OCI-LY7 (cell line): Measurements from ENCODE around the gene CNGA1. TPM values are rescaled to one million over a fixed set of nuclear protein-coding genes. Genes with fewer than 3 reads are reported as not detected.
A peak's percentile ranks its signal among the peaks of the same experiment; 100 is the strongest.

Experiments used
- BruUV-seq: library from RNA; stranded (reverse); fragments of 400-500 nt; replicated peaks from 2 replicates; lab custom pipeline; 2021; lab: Mats Ljungman, UMichigan
- CTCF ChIA-PET: fragments of 300-600 bp; sonication (Branson Sonifier 250); formaldehyde crosslinking; loops from one replicate; lab custom pipeline; 2022; ENCODE audit warnings: antibody characterized with exemption; ENCODE audit not compliant: unreplicated experiment; lab: Charles Lee
- POLR2A ChIA-PET: fragments of 300-600 bp; sonication (Branson Sonifier 250); formaldehyde crosslinking; loops from one replicate; lab custom pipeline; 2022; ENCODE audit warnings: antibody characterized with exemption; lab: Charles Lee
- DNase-seq: peaks from one replicate; pipeline ENCODE4 v3.0.0-alpha.2; 2015; ENCODE audit warnings: low spot score
- H2AFZ ChIP-seq: fragments of 200-600 bp; sonication (generic), shearing (Covaris generic); 2 replicates; pipeline ENCODE4 v1.6.1; 2014; ENCODE audit warnings: mild to moderate bottlenecking, antibody characterized with exemption, low read length, moderate library complexity
- H3K27ac ChIP-seq: fragments of 200-600 bp; sonication (generic); 2 replicates; pipeline ENCODE4 v1.5.1; 2014; ENCODE audit warnings: mixed run types, low read depth, mild to moderate bottlenecking, moderate library complexity, low read length, inconsistent platforms; ENCODE audit not compliant: poor library complexity, severe bottlenecking
- H3K36me3 ChIP-seq: fragments of 200-600 bp; sonication (generic); 2 replicates; pipeline ENCODE4 v1.6.1; 2014; ENCODE audit warnings: mild to moderate bottlenecking, antibody characterized with exemption, low read length, moderate library complexity, mixed read lengths; ENCODE audit not compliant: insufficient read depth
- H3K4me1 ChIP-seq: fragments of 200-600 bp; sonication (generic); 2 replicates; pipeline ENCODE4 v1.5.1; 2014; ENCODE audit warnings: mild to moderate bottlenecking, low read length; ENCODE audit not compliant: insufficient read depth, poor library complexity, severe bottlenecking
- H3K4me2 ChIP-seq: fragments of 200-600 bp; sonication (generic); 2 replicates; pipeline ENCODE4 v1.6.1; 2014; ENCODE audit warnings: mild to moderate bottlenecking, low read length
- H3K4me3 ChIP-seq: fragments of 200-600 bp; sonication (generic); 2 replicates; pipeline ENCODE4 v1.5.1; 2014; ENCODE audit warnings: mild to moderate bottlenecking, low read depth, low read length; ENCODE audit not compliant: poor library complexity, severe bottlenecking
- H3K79me2 ChIP-seq: fragments of 200-600 bp; sonication (generic); 2 replicates; pipeline ENCODE4 v1.6.1; 2016; ENCODE audit warnings: low read depth, mild to moderate bottlenecking, low read length, moderate library complexity, mixed read lengths; ENCODE audit not compliant: insufficient read depth
- H3K9me2 ChIP-seq: fragments of 200-600 bp; sonication (generic); 2 replicates; pipeline ENCODE4 v1.6.1; 2016; ENCODE audit warnings: mild to moderate bottlenecking, low read length, mixed read lengths; ENCODE audit not compliant: insufficient read depth
- H3K9me3 ChIP-seq: fragments of 200-600 bp; sonication (generic); 2 replicates; pipeline ENCODE4 v1.6.1; 2014; ENCODE audit warnings: mild to moderate bottlenecking, mixed run types, low read length, mixed read lengths
- H4K20me1 ChIP-seq: fragments of 200-600 bp; sonication (generic); 2 replicates; pipeline ENCODE4 v1.6.1; 2014; ENCODE audit warnings: mild to moderate bottlenecking, antibody characterized with exemption, low read length, moderate library complexity, mixed read lengths; ENCODE audit not compliant: insufficient read depth
- EZH2phosphoT487 ChIP-seq: fragments of 200-600 bp; sonication (generic); IDR thresholded peaks from 2 replicates; pipeline ENCODE4 v1.6.1; 2018; ENCODE audit warnings: low read depth, borderline replicate concordance, mild to moderate bottlenecking, mixed run types, antibody characterized with exemption, low read length, moderate library complexity, mixed read lengths
- intact Hi-C: fragments of 100-400 bp; cut with micrococcal nuclease; formaldehyde crosslinking; loops from one replicate; pipeline ENCODE4 v1.10.0; 2022; ENCODE audit not compliant: unreplicated experiment
- total RNA-seq, 2 experiments: library from RNA; depleted of rRNA in 1 of 2; stranded (reverse); fragments of >200 nt in 1 of 2; shearing (Covaris generic) in 1 of 2; gene quantifications; 2 replicates each; pipeline ENCODE4 v1.2.3, GENCODE V29; 2014 to 2022
- TF ChIP-seq, protein P1 (sequence below): fragments of 200-600 bp; sonication (generic); conservative IDR thresholded peaks from 2 replicates; pipeline ENCODE4 v1.5.1; 2014; ENCODE audit warnings: mild to moderate bottlenecking, antibody characterized with exemption, low read length, moderate library complexity, mixed read lengths

CNGA1 gene
- total RNA-seq, 2 experiments from 2014 or later: not detected

GRCh38 chr4:48035952-48036351 is 19.5 kb upstream of the CNGA1 start:
- Histone ChIP-seq H3K9me3 (no peaks in the 10 kb centered on the region; the same call in 1 of the 2 replicates), H3K4me3 (peak overlapping the region; percentile 27), H3K27ac (peak overlapping the region; percentile 92), H3K79me2 (no peaks in the 10 kb centered on the region), H4K20me1 (no peaks in the 10 kb centered on the region), H3K9me2 (no peaks in the 10 kb centered on the region), H3K36me3 (0 out of 2 replicates have a peak, but pooled peaks cover 6% of the 10 kb centered on the region), H3K4me2 (peak overlapping the region; percentile 74), H3K4me1 (peaks cover 68% of the 10 kb centered on the region), H2AFZ (peak overlapping the region; percentile 88; the same call in 1 of the 2 replicates)
- ChIA-PET POLR2A (interaction anchor here (0.6 to 11.9 kb wide), 5 partner anchors 11 to 160 kb away, joined by 3 to 194 read pairs (median 7); no protein-coding TSS in a partner anchor), CTCF (interaction anchor here (1.6 kb wide), 1 partner anchor 12 kb away, joined by 4 read pairs; no protein-coding TSS in a partner anchor)
- intact Hi-C loops: loop anchor here (1.0 to 10.0 kb wide), 5 partner anchors 11 to 551 kb away; partner anchors contain the start of genes ATP10D, NFXL1 and SLAIN2
- TF ChIP-seq, protein P1, sequence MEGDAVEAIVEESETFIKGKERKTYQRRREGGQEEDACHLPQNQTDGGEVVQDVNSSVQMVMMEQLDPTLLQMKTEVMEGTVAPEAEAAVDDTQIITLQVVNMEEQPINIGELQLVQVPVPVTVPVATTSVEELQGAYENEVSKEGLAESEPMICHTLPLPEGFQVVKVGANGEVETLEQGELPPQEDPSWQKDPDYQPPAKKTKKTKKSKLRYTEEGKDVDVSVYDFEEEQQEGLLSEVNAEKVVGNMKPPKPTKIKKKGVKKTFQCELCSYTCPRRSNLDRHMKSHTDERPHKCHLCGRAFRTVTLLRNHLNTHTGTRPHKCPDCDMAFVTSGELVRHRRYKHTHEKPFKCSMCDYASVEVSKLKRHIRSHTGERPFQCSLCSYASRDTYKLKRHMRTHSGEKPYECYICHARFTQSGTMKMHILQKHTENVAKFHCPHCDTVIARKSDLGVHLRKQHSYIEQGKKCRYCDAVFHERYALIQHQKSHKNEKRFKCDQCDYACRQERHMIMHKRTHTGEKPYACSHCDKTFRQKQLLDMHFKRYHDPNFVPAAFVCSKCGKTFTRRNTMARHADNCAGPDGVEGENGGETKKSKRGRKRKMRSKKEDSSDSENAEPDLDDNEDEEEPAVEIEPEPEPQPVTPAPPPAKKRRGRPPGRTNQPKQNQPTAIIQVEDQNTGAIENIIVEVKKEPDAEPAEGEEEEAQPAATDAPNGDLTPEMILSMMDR: no peak
- no peak for TF ChIP-seq EZH2phosphoT487
- DNase-seq: no peak
- BruUV-seq: no TSS peak

- H2AFZ ChIP-seq: no peak overlapping the region; the same call in 1 of the 2 replicates
- H3K27ac ChIP-seq: peak overlapping the region; percentile 7
- H3K9me2 ChIP-seq: no peaks in the 10 kb centered on the region
- peaks cover 71% of the 10 kb centered on the region for H3K4me1 ChIP-seq
- DNase-seq: peak; percentile 79
- ChIA-PET POLR2A (interaction anchor here (0.5 to 11.9 kb wide), 11 partner anchors 8 to 817 kb away, joined by 3 to 194 read pairs (median 4); no protein-coding TSS in a partner anchor), CTCF (interaction anchor here (2.1 to 2.2 kb wide), 2 partner anchors 13 to 16 kb away, joined by 8 to 23 read pairs; no protein-coding TSS in a partner anchor)
- H3K36me3 ChIP-seq: 0 out of 2 replicates have a peak, but pooled peaks cover 6% of the 10 kb centered on the region
- BruUV-seq: no TSS peak
- H4K20me1 ChIP-seq: no peaks in the 10 kb centered on the region
- H3K4me2 ChIP-seq: no peak overlapping the region
- TF ChIP-seq, protein P1: peak; percentile 88
- no peak for TF ChIP-seq EZH2phosphoT487
- H3K9me3 ChIP-seq: no peaks in the 10 kb centered on the region; the same call in 1 of the 2 replicates
- no peak overlapping the region for H3K4me3 ChIP-seq
- intact Hi-C loops: loop anchor here (2.0 to 10.0 kb wide), 4 partner anchors 13 to 549 kb away; partner anchors contain the start of genes ATP10D and SLAIN2
- H3K79me2 ChIP-seq: no peaks in the 10 kb centered on the region
Measured at GRCh38 chr4:48033825-48034413, 17.4 kb upstream of the CNGA1 start.
